Measurements from ENCODE around the gene TXK. TPM values are rescaled to one million over a fixed set of nuclear protein-coding genes. Genes with fewer than 3 reads are reported as not detected.

The TXK gene
- total RNA-seq, 1 experiment from 2014 or later, result 1.7 TPM

- BruUV-seq (replicated peaks), result no TSS peak
- no peaks in the 10 kb centered on the region for H3K9me2 ChIP-seq (ENCODE audit: insufficient read depth)
- DNase-seq (ENCODE audit: low read depth, low spot score), result no peak
- ChIA-PET RAD21 (ENCODE audit: low non-redundant PET in 1 of 2, low total read pairs in 2 of 2, uncharacterized antibody in 2 of 2, unreplicated experiment in 2 of 2) (no interaction called here), CTCF (interaction anchor here (1.5 kb wide), 1 partner anchor 65 kb away, joined by 4 read pairs; no protein-coding TSS in a partner anchor), POLR2A (no interaction called here)
- no peaks in the 10 kb centered on the region for H3K36me3 ChIP-seq (ENCODE audit: control insufficient read depth in 1 of 2, insufficient read depth in 2 of 2, low read length in 2 of 2)
- H3K9ac ChIP-seq (ENCODE audit: low read length), result no peak overlapping the region
- H3K4me3 ChIP-seq (replicated peaks in 1 of 2; ENCODE audit: low read depth in 1 of 2, low read length in 2 of 2), result no peak overlapping the region
- no peaks in the 10 kb centered on the region for H3K79me2 ChIP-seq (ENCODE audit: insufficient read depth, low read length)
- TF ChIP-seq TCF7L2 (IDR thresholded peaks at IDR 0.05; ENCODE audit: borderline replicate concordance, extremely low read depth, insufficient read depth, insufficient read length) (no peak), REST (IDR thresholded peaks at IDR 0.05; ENCODE audit: low read depth) (no peak), ZFX (IDR thresholded peaks at IDR 0.05) (no peak), YY1 (IDR thresholded peaks at IDR 0.05; ENCODE audit: extremely low read depth, insufficient replicate concordance, low read depth, low read length) (no peak), EZH2 (IDR thresholded peaks at IDR 0.05) (no peak), EGR1 (IDR thresholded peaks at IDR 0.05; ENCODE audit: low read depth) (no peak), FOSL1 (IDR thresholded peaks at IDR 0.05; ENCODE audit: low read depth) (no peak), MAX (IDR thresholded peaks at IDR 0.05) (no peak), CBX3 (IDR thresholded peaks at IDR 0.05; ENCODE audit: low read depth) (no peak), RAD21 (IDR thresholded peaks at IDR 0.05; ENCODE audit: low read depth) (no peak), POLR2A (IDR thresholded peaks at IDR 0.05; ENCODE audit: borderline replicate concordance, extremely low read depth, insufficient read depth, insufficient read length) (no peak), ZNF274 (IDR thresholded peaks at IDR 0.05; ENCODE audit: low read depth, low read length) (no peak), SRF (IDR thresholded peaks at IDR 0.05; ENCODE audit: low read depth) (no peak), EZH2phosphoT487 (IDR thresholded peaks at IDR 0.05; ENCODE audit: borderline replicate concordance) (no peak), CEBPB (IDR thresholded peaks at IDR 0.05; ENCODE audit: low read depth) (no peak), SIN3A (IDR thresholded peaks at IDR 0.05; ENCODE audit: low read depth) (no peak), CTCF (IDR thresholded peaks at IDR 0.05 in 2 of 3, conservative IDR thresholded peaks at IDR 0.05 in 1 of 3; ENCODE audit: borderline replicate concordance in 1 of 3, insufficient read depth in 1 of 3, low read depth in 2 of 3, low read length in 2 of 3) (no peak)
- no peaks in the 10 kb centered on the region for H3K9me3 ChIP-seq (ENCODE audit: control insufficient read depth in 1 of 2, insufficient read depth in 1 of 2, low read depth in 1 of 2, low read length in 2 of 2)
- no peak overlapping the region for H3K27ac ChIP-seq (ENCODE audit: low read depth, low read length)
- no peak overlapping the region for H3K4me2 ChIP-seq (ENCODE audit: low read length)
- no peak overlapping the region for H2AFZ ChIP-seq (ENCODE audit: low read depth, low read length, poor library complexity, severe bottlenecking)
- ATAC-seq, result no peak
- no peaks in the 10 kb centered on the region for H4K20me1 ChIP-seq (ENCODE audit: insufficient read depth)
- no peaks in the 10 kb centered on the region for H3K27me3 ChIP-seq (ENCODE audit: insufficient read depth, low read length)
- intact Hi-C loops (cut with micrococcal nuclease), result no loop called here
- no peaks in the 10 kb centered on the region for H3K4me1 ChIP-seq (ENCODE audit: control insufficient read depth in 1 of 2, insufficient read depth in 2 of 2, low read length in 2 of 2)
These were observed 89.8 kb downstream of the TXK start for GRCh38 chr4:48044298-48044697.

All from HCT116 (cell line).